A549 (cell line): ENCODE data around the gene CDC20. TPM values are rescaled to one million over a fixed set of nuclear protein-coding genes. Genes with fewer than 3 reads are reported as not detected.

Experiments used
- ATAC-seq, 2 experiments: fragments of 200-7000 bp in 1 of 2; fragments of >200 bp in 1 of 2; cut with Nextera tagmentation in 1 of 2; cut with Tn5 transposase in 1 of 2; 3 replicates each; pipeline versions ENCODE4 v1.8.0 to v1.9.1; 2018 to 2020; ENCODE audit warnings: mild to moderate bottlenecking in 1 of 2, moderate library complexity in 1 of 2
- CTCF ChIA-PET: fragments of 300-600 bp; sonication (Branson Sonifier 250); formaldehyde crosslinking; extraction: SDS; loops from one replicate; lab custom pipeline; 2021; ENCODE audit warnings: antibody characterized with exemption, inconsistent platforms; lab: Yijun Ruan, JAX
- POLR2A ChIA-PET: fragments of 350-600 bp; formaldehyde crosslinking; extraction: SDS; loops from one replicate; lab custom pipeline; 2021; ENCODE audit warnings: antibody characterized with exemption, inconsistent platforms; lab: Yijun Ruan, JAX
- DNase-seq, 2 experiments: peaks; one replicate each; pipeline versions ENCODE4 v3.0.0 to v3.0.0-alpha.2; 2011 to 2016; ENCODE audit warnings: low read depth in 1 of 2, low spot score in 1 of 2
- FAIRE-seq: peaks from 2 replicates; lab custom pipeline; 2011; peaks lifted over from hg19 to GRCh38; lab: Jason Lieb, UNC
- H3K27ac ChIP-seq, 2 experiments: fragments of >200 bp; sonication (Bioruptor Twin); formaldehyde crosslinking; 3 replicates each; pipeline ENCODE4 v1.5.1; 2016 to 2017
- H3K4me1 ChIP-seq: fragments of >200 bp; sonication (Bioruptor Twin); formaldehyde crosslinking; 3 replicates; pipeline ENCODE4 v1.6.1; 2016
- H3K4me2 ChIP-seq: fragments of >200 bp; sonication (Bioruptor Twin); formaldehyde crosslinking; 3 replicates; pipeline ENCODE4 v1.6.1; 2016
- H3K4me3 ChIP-seq: fragments of >200 bp; sonication (Bioruptor Twin); formaldehyde crosslinking; 3 replicates; pipeline ENCODE4 v1.5.1; 2016
- H3K9me3 ChIP-seq: fragments of >200 bp; sonication (Bioruptor Twin); formaldehyde crosslinking; 3 replicates; pipeline ENCODE4 v1.6.1; 2016
- EHF ChIP-seq: fragments of 250-450 bp; sonication (Bioruptor Pico); IDR thresholded peaks from 2 replicates; pipeline ENCODE4 v1.5.0; 2020; ENCODE audit warnings: mild to moderate bottlenecking
- ELK1 ChIP-seq: fragments of 150-350 bp; IDR thresholded peaks from 2 replicates; pipeline ENCODE4 v1.6.1; 2014; ENCODE audit warnings: low read depth, mild to moderate bottlenecking, low read length
- FOSB ChIP-seq: fragments of 250-450 bp; sonication (Bioruptor Pico); IDR thresholded peaks from 2 replicates; pipeline ENCODE4 v1.5.0; 2020; ENCODE audit warnings: mild to moderate bottlenecking, moderate library complexity
- GATA3 ChIP-seq: IDR thresholded peaks from 2 replicates; pipeline ENCODE4 v1.6.1; 2012; ENCODE audit warnings: borderline replicate concordance
- HDAC2 ChIP-seq: fragments of 200-600 bp; sonication (generic); IDR thresholded peaks from 2 replicates; pipeline ENCODE4 v1.6.1; 2016
- HEYL ChIP-seq: fragments of 250-450 bp; sonication (Bioruptor Pico); IDR thresholded peaks from 2 replicates; pipeline ENCODE4 v1.8.0; 2021; ENCODE audit warnings: mild to moderate bottlenecking, moderate library complexity
- HOXB13 ChIP-seq: fragments of 250-450 bp; sonication (Bioruptor Pico); IDR thresholded peaks from 2 replicates; pipeline ENCODE4 v1.5.0; 2020; ENCODE audit warnings: low read depth, mild to moderate bottlenecking, moderate library complexity
- JUNB ChIP-seq: fragments of >200 bp; sonication (Bioruptor Twin); formaldehyde crosslinking; IDR thresholded peaks from 2 replicates; pipeline ENCODE4 v1.6.1; 2016
- MAX ChIP-seq: IDR thresholded peaks from 2 replicates; pipeline ENCODE4 v1.6.1; 2012
- MYC ChIP-seq: IDR thresholded peaks from 2 replicates; pipeline ENCODE4 v1.6.1; 2012; ENCODE audit warnings: mild to moderate bottlenecking, inconsistent platforms, low read length, improper control_type of control experiment, borderline replicate concordance
- NFE2L2 ChIP-seq: fragments of 150-350 bp; conservative IDR thresholded peaks from 2 replicates; pipeline ENCODE4 v1.6.1; 2014; ENCODE audit warnings: low read length
- POLR2A ChIP-seq: IDR thresholded peaks from 2 replicates; pipeline ENCODE4 v1.6.1; 2012; ENCODE audit warnings: mild to moderate bottlenecking, low read length
- RAD21 ChIP-seq, 2 experiments: fragments of >200 bp in 1 of 2; sonication (Bioruptor Twin) in 1 of 2; formaldehyde crosslinking in 1 of 2; IDR thresholded peaks in 1 of 2; conservative IDR thresholded peaks in 1 of 2; 2 replicates in 1 of 2; 3 replicates in 1 of 2; pipeline ENCODE4 v1.6.1; 2012 to 2018; ENCODE audit warnings: inconsistent platforms in 1 of 2
- REST ChIP-seq: fragments of 200-600 bp; sonication (generic); IDR thresholded peaks from 2 replicates; pipeline ENCODE4 v1.6.1; 2016; ENCODE audit warnings: antibody characterized with exemption, mild to moderate bottlenecking, moderate library complexity
- SREBF2 ChIP-seq: fragments of 450-650 bp; IDR thresholded peaks from 2 replicates; pipeline ENCODE4 v1.6.1; 2014; ENCODE audit warnings: mild to moderate bottlenecking, moderate library complexity
- TFCP2L1 ChIP-seq: fragments of 250-450 bp; sonication (Bioruptor Pico); IDR thresholded peaks from 2 replicates; pipeline ENCODE4 v1.5.0; 2021; ENCODE audit warnings: mild to moderate bottlenecking
- USF2 ChIP-seq: fragments of 450-650 bp; IDR thresholded peaks from 2 replicates; pipeline ENCODE4 v1.6.1; 2014; ENCODE audit warnings: antibody characterized with exemption
- ZC3H11A ChIP-seq: fragments of 450-650 bp; IDR thresholded peaks from 2 replicates; pipeline ENCODE4 v1.6.1; 2014; ENCODE audit warnings: antibody characterized with exemption, mild to moderate bottlenecking
- ZNF302 ChIP-seq: fragments of 250-450 bp; sonication (Bioruptor Pico); IDR thresholded peaks from 2 replicates; pipeline ENCODE4 v1.9.0; 2021; ENCODE audit warnings: inconsistent platforms, mild to moderate bottlenecking, moderate library complexity
- WGBS: methylation state at CpG from one replicate; pipeline ENCODE4 v1.1.6; 2017; ENCODE audit errors: missing lambda C conversion rate; 5-methylcytosine and 5-hydroxymethylcytosine counted together
- polyA plus RNA-seq, 4 experiments: library from polyadenylated mRNA; depleted of rRNA in 3 of 4; stranded (reverse); fragments of >200 nt; fragmentation: RNase III in 1 of 4; extraction: RNeasy Plus Mini Kit Qiagen cat#74134 plus additional on column Dnase treatment in 1 of 4; gene quantifications; 2 replicates in 3 of 4; 3 replicates in 1 of 4; pipeline ENCODE4 v1.2.3, GENCODE V29; 2011 to 2017
- TF ChIP-seq, protein P1 (sequence below): IDR thresholded peaks from 2 replicates; pipeline ENCODE4 v1.6.1; 2012; ENCODE audit warnings: low read depth, borderline replicate concordance

The CDC20 gene
- polyA plus RNA-seq, 2 of the 4 experiments (the other 2 are of a cell fraction) = 73.8 to 116 TPM

DNA sequence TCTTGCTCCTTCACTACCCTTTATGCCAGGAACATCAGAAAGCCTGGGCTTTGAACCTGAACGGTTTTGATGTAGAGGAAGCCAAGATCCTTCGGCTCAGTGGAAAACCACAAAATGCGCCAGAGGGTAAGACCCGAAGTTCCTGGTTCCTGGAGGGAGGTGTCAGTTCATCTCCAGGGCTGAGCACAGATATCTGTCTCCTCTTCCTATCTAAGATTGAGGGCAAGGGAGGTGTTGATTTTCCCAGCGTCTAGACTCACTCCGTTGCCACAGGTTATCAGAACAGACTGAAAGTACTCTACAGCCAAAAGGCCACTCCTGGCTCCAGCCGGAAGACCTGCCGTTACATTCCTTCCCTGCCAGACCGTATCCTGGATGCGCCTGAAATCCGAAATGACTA is 915 bp downstream of the CDC20 start:
- DNase-seq (no peak), ATAC-seq (no peak), FAIRE-seq (no peak)
- TF ChIP-seq ZNF302 (CRISPR knock-in tag) (no peak), ZC3H11A (no peak), EHF (CRISPR knock-in tag) (no peak), RAD21 (conservative IDR thresholded peaks at IDR 0.05 in 1 of 2, IDR thresholded peaks at IDR 0.05 in 1 of 2) (no peak), ELK1 (no peak), USF2 (no peak), JUNB (no peak), TFCP2L1 (CRISPR knock-in tag) (no peak), MYC (no peak), HOXB13 (CRISPR knock-in tag) (no peak), SREBF2 (no peak), FOSB (CRISPR knock-in tag) (no peak), HDAC2 (no peak), HEYL (no peak), REST (no peak), POLR2A (no peak)
- TF ChIP-seq, protein P1, sequence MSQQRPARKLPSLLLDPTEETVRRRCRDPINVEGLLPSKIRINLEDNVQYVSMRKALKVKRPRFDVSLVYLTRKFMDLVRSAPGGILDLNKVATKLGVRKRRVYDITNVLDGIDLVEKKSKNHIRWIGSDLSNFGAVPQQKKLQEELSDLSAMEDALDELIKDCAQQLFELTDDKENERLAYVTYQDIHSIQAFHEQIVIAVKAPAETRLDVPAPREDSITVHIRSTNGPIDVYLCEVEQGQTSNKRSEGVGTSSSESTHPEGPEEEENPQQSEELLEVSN = no peak
- peak overlapping the region; percentile 79 for H3K4me2 ChIP-seq
- peaks cover 41% of the 10 kb centered on the region for H3K4me1 ChIP-seq
- peak overlapping the region; percentile 62 for H3K4me3 ChIP-seq
- peak overlapping the region; percentile 84 to 97 for H3K27ac ChIP-seq
- no peaks in the 10 kb centered on the region for H3K9me3 ChIP-seq
- WGBS = 4% methylated on average over 9 of the region's 11 CpGs
- CTCF ChIA-PET = interaction anchor here (3.3 kb wide), 1 partner anchor 23 kb away, joined by 9 read pairs; no protein-coding TSS in a partner anchor
- POLR2A ChIA-PET = interaction anchor here (1.8 kb wide), 1 partner anchor 55 kb away, joined by 5 read pairs; no protein-coding TSS in a partner anchor

GRCh38 chr1:43360616-43361015 is 1.8 kb downstream of the CDC20 start:
- peak overlapping the region in 1 of 2 experiments; percentile 97; a peak in 2 of 6 replicates for H3K27ac ChIP-seq
- ATAC-seq = no peak
- H3K4me3 ChIP-seq = peak overlapping the region; percentile 62
- TF ChIP-seq REST = no peak
- TF ChIP-seq POLR2A = no peak
- no peak for TF ChIP-seq JUNB
- no peak for TF ChIP-seq MAX
- TF ChIP-seq HDAC2 = no peak
- no peak for TF ChIP-seq GATA3
- no peak for TF ChIP-seq NFE2L2
- TF ChIP-seq, all 56 proteins: peak for 0
- Histone ChIP-seq H3K4me2 (peak overlapping the region; percentile 79), H3K4me1 (peaks cover 43% of the 10 kb centered on the region), H3K9me3 (no peaks in the 10 kb centered on the region)
- DNase-seq (no peak), FAIRE-seq (no peak)
- ChIA-PET CTCF (no interaction called here), POLR2A (no interaction called here)
- WGBS = 82% methylated on average over 4 of the region's 4 CpGs
